Ectodermal cell (in vitro differentiated cells): Measurements from ENCODE around the gene LASP1NB.

Source experiments
- H3K27ac ChIP-seq: 2 replicates; pipeline ENCODE4 v1.7.0; 2013; ENCODE audit warnings: mild to moderate bottlenecking, low read depth, low read length; ENCODE audit not compliant: insufficient read depth, poor library complexity, severe bottlenecking
- H3K27me3 ChIP-seq: 2 replicates; pipeline ENCODE4 v1.7.0; 2013; ENCODE audit warnings: mild to moderate bottlenecking, low read length; ENCODE audit not compliant: insufficient read depth, control insufficient read depth, poor library complexity, severe bottlenecking
- H3K36me3 ChIP-seq: one replicate; pipeline ENCODE4 v1.7.0; 2013; ENCODE audit warnings: low read length; ENCODE audit not compliant: control insufficient read depth, insufficient read depth
- H3K4me1 ChIP-seq: one replicate; pipeline ENCODE4 v1.7.0; 2013; ENCODE audit warnings: low read length; ENCODE audit not compliant: control insufficient read depth, insufficient read depth
- H3K4me3 ChIP-seq: 2 replicates; pipeline ENCODE4 v1.7.0; 2013; ENCODE audit warnings: low read depth, low read length, control low read depth; ENCODE audit not compliant: insufficient read depth
- H3K9me3 ChIP-seq: 2 replicates; pipeline ENCODE4 v1.7.0; 2013; ENCODE audit warnings: mild to moderate bottlenecking, low read length, moderate library complexity; ENCODE audit not compliant: control insufficient read depth
- WGBS, 2 experiments: methylation state at CpG; one replicate each; pipeline ENCODE4 v1.1.7; 2013; ENCODE audit warnings: missing lambda C conversion rate in 2 of 2; 5-methylcytosine and 5-hydroxymethylcytosine counted together

The LASP1NB gene

DNA sequence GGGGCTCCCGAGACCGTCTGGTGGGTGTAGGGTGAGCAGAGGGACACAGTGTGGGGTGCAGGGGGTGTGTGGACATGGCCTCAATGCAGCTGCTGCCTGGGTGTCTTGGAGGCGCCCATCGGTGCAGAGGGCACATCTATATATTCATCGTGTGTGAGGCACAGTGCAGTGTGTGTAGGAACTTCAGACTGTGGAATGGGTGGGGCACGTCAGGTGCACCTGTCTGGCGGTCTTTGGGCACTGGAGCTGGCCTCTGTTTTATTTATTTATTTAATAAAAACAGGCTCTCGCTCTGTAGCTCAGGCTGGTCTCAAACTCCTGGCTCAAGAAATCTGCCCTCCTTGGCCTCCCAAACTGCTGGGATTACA lies 38.8 kb upstream of the LASP1NB start:
- Histone ChIP-seq H3K9me3 (no peaks in the 10 kb centered on the region), H3K27ac (no peak overlapping the region), H3K4me3 (no peak overlapping the region), H3K36me3 (no peaks in the 10 kb centered on the region), H3K27me3 (no peaks in the 10 kb centered on the region), H3K4me1 (peaks cover 52% of the 10 kb centered on the region)
- WGBS, 2 experiments: 93 to 96% methylated on average over 8 of the region's 8 CpGs

DNA sequence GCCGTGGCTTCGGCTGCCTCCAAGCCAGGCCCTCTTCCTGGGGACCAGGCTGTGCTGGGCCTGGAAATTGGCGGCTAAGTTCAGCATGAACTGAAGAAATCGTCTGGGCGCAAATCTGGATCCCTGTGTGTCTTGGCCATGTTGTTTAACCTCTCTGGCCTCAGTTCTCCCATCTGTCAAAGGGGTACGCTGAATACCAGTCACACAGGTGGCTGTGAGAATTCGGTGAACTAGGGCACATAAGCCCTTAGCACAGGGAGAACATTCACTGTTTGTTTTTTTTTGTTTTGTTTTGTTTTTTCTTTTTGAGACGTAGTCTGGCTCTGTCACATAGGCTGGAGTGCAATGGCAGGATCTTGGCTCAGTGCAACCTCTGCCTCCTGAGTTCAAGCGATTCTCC lies 36.6 kb upstream of the LASP1NB start:
- no peaks in the 10 kb centered on the region for H3K36me3 ChIP-seq
- peaks cover 39% of the 10 kb centered on the region for H3K4me1 ChIP-seq
- H3K27me3 ChIP-seq: no peaks in the 10 kb centered on the region
- H3K27ac ChIP-seq: no peak overlapping the region
- no peak overlapping the region for H3K4me3 ChIP-seq
- 95 to 96% methylated on average over 9 of the region's 9 CpGs for WGBS, 2 experiments
- H3K9me3 ChIP-seq: no peaks in the 10 kb centered on the region

DNA sequence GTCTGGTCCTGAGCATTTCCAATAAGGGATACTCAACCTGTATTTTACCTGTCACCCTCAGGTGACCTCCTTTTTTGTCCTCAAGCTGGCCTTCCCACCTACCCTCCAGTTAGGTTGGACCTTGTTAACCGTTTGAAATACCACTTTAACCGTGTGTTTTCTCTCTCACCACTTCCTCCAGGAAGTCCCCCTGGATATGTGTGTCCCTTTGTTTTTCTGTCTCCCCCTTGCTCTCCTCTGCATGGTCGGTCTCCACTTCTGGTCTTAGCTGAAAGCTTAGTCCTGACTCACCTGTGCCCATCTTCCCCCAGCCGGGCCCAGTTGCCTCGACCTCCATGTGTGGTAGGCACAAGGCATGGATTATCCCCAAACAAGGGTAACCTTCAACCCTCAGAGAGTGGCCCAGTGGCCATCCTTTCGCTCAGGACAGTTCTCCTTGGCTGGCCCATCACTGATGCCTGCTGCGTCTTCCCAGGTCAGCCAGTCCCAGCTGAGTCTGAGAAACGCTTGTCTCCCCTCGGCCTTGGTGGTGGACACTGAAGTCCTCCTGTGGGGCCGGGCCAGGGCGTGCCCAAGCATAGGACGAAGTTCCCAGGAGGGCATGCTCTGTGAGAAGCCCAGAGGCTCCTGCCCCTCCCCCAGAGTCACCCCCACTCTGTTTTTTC lies 35.5 kb upstream of the LASP1NB start:
- 94% methylated on average over 12 of the region's 12 CpGs for WGBS, 2 experiments
- Histone ChIP-seq H3K4me1 (peaks cover 30% of the 10 kb centered on the region), H3K27ac (no peak overlapping the region), H3K27me3 (no peaks in the 10 kb centered on the region), H3K9me3 (no peaks in the 10 kb centered on the region), H3K36me3 (no peaks in the 10 kb centered on the region), H3K4me3 (no peak overlapping the region)

DNA sequence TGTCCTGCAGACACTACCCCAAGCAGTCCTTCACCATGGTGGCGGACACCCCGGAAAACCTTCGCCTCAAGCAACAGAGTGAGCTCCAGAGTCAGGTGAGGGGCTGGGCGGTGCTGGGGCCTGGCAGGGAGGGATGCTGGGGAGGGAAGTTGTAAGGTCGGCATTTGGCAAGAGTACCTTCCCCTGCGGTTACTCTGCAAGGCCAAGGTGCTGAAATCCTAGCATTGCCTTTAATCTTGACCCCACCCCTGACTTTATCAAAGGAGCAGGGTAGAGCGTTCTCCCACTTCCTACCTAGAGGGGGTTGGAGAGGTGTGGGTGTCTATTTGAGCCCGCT lies 35.0 kb upstream of the LASP1NB start:
- H3K9me3 ChIP-seq: no peaks in the 10 kb centered on the region
- no peak overlapping the region for H3K27ac ChIP-seq
- no peaks in the 10 kb centered on the region for H3K27me3 ChIP-seq
- H3K36me3 ChIP-seq: no peaks in the 10 kb centered on the region
- 91 to 94% methylated on average over 6 of the region's 8 CpGs for WGBS, 2 experiments
- no peak overlapping the region for H3K4me3 ChIP-seq
- H3K4me1 ChIP-seq: peaks cover 25% of the 10 kb centered on the region

DNA sequence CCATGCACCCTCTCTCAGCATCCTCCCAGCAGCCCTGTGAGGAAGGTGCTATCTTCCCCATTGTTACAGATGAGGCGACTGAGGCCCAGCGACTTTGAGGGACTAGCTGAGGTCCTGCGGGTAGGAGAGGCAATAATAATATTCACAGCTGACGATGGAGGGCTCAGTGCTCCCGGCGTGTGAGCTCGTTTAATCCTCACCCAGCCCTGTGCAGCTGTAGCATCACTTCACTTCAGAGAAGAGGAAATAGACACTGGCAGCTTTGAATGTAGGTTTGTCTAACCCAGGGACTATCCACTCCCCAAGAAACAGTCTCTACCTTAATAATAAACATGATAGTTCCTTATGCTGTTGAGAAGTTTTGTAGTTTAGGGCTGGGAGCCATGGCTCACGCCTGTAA lies 34.0 kb upstream of the LASP1NB start:
- Histone ChIP-seq H3K9me3 (no peaks in the 10 kb centered on the region), H3K27me3 (no peaks in the 10 kb centered on the region), H3K36me3 (no peaks in the 10 kb centered on the region), H3K4me3 (no peak overlapping the region), H3K4me1 (peaks cover 26% of the 10 kb centered on the region), H3K27ac (no peak overlapping the region)
- WGBS, 2 experiments: 92 to 96% methylated on average over 8 of the region's 8 CpGs

DNA sequence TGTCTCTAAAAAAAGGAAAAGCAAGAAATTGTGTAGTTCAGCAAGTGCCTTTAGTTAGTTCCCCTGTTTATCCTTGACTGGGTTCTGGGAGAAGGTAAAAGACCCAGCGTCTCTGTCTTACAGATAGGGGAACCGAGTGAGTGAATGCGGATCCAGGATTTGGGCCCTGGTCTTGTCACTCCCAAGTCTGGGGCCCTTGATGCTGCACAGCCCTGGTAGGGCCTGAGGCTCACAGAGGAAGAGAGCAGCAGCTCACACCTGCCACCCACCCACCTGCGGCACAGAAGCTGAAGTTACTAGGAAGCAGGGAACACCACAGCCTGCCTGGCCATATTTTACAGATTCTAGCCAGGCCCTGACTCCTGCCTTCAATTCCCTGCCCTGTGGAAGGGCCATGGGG lies 33.3 kb upstream of the LASP1NB start:
- no peaks in the 10 kb centered on the region for H3K27me3 ChIP-seq
- no peaks in the 10 kb centered on the region for H3K36me3 ChIP-seq
- H3K4me1 ChIP-seq: peaks cover 27% of the 10 kb centered on the region
- 92 to 98% methylated on average over 4 of the region's 4 CpGs for WGBS, 2 experiments
- no peaks in the 10 kb centered on the region for H3K9me3 ChIP-seq
- no peak overlapping the region for H3K4me3 ChIP-seq
- no peak overlapping the region for H3K27ac ChIP-seq

DNA sequence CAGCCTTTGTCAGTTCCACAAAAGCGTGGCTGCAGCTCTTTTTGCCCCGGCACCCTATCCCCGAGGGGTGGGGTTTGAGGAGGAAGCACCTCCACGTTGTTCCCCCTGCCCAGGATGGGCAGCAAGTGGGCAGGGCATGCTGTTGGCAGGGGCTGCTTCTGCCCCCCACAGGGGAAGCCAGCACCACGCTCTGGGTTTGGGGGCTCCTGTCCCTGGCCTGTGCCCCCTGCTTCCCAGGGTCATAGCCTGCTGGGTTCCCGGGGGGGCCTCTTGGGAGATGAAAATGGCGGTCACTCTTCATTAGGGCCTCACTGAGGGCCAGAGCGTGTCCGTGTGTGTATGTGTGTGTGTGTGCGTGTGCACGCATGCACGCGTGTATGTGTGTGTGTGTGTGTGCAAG lies 32.8 kb upstream of the LASP1NB start:
- H3K27me3 ChIP-seq: no peaks in the 10 kb centered on the region
- 95% methylated on average over 13 of the region's 13 CpGs for WGBS, 2 experiments
- no peak overlapping the region for H3K4me3 ChIP-seq
- peaks cover 27% of the 10 kb centered on the region for H3K4me1 ChIP-seq
- no peak overlapping the region for H3K27ac ChIP-seq
- no peaks in the 10 kb centered on the region for H3K9me3 ChIP-seq
- no peaks in the 10 kb centered on the region for H3K36me3 ChIP-seq

DNA sequence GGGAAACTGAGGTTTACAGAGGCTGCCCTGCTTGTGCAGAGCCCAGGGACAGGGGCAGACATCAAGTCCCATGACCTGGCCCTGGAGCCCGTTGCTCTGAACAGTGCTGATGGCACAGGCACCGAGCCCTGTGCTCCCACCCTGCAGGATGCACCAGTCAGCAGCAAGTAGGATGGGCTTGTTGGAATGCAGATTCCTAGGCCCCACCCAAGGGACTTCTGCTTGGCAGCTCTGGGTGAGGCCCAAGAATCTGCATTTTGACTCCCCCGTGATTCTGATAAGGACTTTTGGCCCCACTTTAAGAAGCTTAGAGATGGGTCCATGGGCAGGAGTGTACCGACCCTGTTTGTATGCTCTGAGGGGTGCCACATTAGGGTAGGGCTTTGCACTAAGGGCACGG lies 32.3 kb upstream of the LASP1NB start:
- no peak overlapping the region for H3K27ac ChIP-seq
- H3K4me1 ChIP-seq: peaks cover 28% of the 10 kb centered on the region
- no peaks in the 10 kb centered on the region for H3K36me3 ChIP-seq
- H3K9me3 ChIP-seq: no peaks in the 10 kb centered on the region
- H3K27me3 ChIP-seq: no peaks in the 10 kb centered on the region
- no peak overlapping the region for H3K4me3 ChIP-seq
- 90 to 91% methylated on average over 5 of the region's 5 CpGs for WGBS, 2 experiments

DNA sequence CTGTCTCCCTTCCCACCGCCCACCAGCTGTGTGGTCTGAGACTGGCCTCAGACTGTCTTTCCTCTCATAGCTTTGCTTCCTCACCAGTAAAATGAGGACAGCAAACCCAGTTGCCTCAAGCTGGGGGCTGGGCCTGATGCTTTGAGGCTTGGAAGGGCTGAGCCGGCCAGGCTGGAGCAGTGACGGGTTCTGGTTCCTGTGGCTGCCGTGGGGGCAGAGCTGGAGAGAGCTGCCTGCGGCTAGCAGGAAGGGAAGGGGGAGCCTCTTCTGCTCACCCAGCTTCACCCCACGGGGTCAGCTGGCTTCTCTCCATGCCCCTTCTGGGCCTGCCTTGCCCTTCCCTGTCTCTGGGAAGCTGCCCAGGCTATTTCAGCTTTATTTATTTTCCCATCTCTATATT lies 31.8 kb upstream of the LASP1NB start:
- Histone ChIP-seq H3K27ac (no peak overlapping the region), H3K4me3 (no peak overlapping the region), H3K27me3 (no peaks in the 10 kb centered on the region), H3K4me1 (peaks cover 28% of the 10 kb centered on the region), H3K36me3 (peaks cover under 1% of the 10 kb centered on the region), H3K9me3 (no peaks in the 10 kb centered on the region)
- whole genome bisulfite sequencing, 2 experiments: 80 to 81% methylated on average over 6 of the region's 6 CpGs

DNA sequence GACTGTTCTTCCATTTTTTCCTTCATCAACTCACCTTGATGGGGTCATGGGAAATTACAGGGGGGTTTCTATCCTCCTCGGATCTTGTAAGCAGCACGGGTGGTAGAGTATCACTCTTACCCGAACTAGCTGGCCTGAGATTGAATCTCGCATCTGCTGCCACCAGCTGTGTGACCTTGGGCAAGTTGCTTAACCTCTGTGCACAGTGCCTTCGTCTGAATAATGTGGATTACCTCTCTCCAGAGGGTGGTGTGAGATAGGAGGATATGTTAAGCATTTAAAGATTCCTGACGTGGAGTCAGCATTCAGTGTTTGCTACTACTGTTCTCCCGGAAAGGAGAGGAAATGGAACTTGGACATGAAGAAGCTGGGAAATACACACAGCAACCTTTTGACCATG lies 31.1 kb upstream of the LASP1NB start:
- WGBS, 2 experiments: 85 to 89% methylated on average over 7 of the region's 7 CpGs
- Histone ChIP-seq H3K4me3 (no peak overlapping the region), H3K27me3 (no peaks in the 10 kb centered on the region), H3K36me3 (peaks cover 5% of the 10 kb centered on the region), H3K9me3 (no peaks in the 10 kb centered on the region), H3K4me1 (peaks cover 28% of the 10 kb centered on the region), H3K27ac (no peak overlapping the region)
